IPS-NIHi7 (cell line): ENCODE results near the gene MST1R.
A peak's percentile ranks its signal among the peaks of the same experiment; 100 is the strongest.

Source experiments
- DNase-seq: peaks from one replicate; pipeline ENCODE4 v3.0.0; 2012; ENCODE audit warnings: mixed read lengths; ENCODE audit errors: extremely low spot score

Gene MST1R

GRCh38 chr3:49877716-49878115 is 26.0 kb downstream of the MST1R start:
- no peak for DNase-seq

GRCh38 chr3:49876567-49876966 is 27.1 kb downstream of the MST1R start:
- DNase-seq, result no peak

GRCh38 chr3:49873623-49874022 is 30.1 kb downstream of the MST1R start:
- DNase-seq, result no peak

- DNase-seq, result no peak
Measured at GRCh38 chr3:49872801-49873281, 30.8 kb downstream of the MST1R start.

- no peak for DNase-seq
Measured at GRCh38 chr3:49871531-49872153, 32.0 kb downstream of the MST1R start.

- DNase-seq, result peak; percentile 85
Measured at GRCh38 chr3:49869525-49870126, 34.0 kb downstream of the MST1R start, which contains the start of gene CAMKV. Gene CAMKV, minus strand, starts transcription at chr3:49869906. Its CDS starts 7,518 bp downstream, at chr3:49862388.

GRCh38 chr3:49868862-49869466 is 34.7 kb downstream of the MST1R start:
- DNase-seq, result peak; percentile 74

- DNase-seq, result peak; percentile 83
Measured at GRCh38 chr3:49867871-49868321, 35.8 kb downstream of the MST1R start.

GRCh38 chr3:49867400-49867799 is 36.3 kb downstream of the MST1R start:
- no peak for DNase-seq

- DNase-seq, result no peak
Measured at GRCh38 chr3:49865198-49865784, 38.4 kb downstream of the MST1R start.

- no peak for DNase-seq
Measured at GRCh38 chr3:49864505-49864904, 39.2 kb downstream of the MST1R start.

GRCh38 chr3:49859576-49860305 is 43.9 kb downstream of the MST1R start:
- DNase-seq, result no peak

- DNase-seq, result peak; percentile 100
Measured at GRCh38 chr3:49856181-49857005, 47.3 kb downstream of the MST1R start, which contains the start of gene TRAIP. Gene TRAIP, minus strand, starts transcription at chr3:49856564. Its CDS starts 111 bp downstream, at chr3:49856453.

GRCh38 chr3:49855662-49856061 is 48.0 kb downstream of the MST1R start:
- no peak for DNase-seq

- DNase-seq, result no peak
Measured at GRCh38 chr3:49845694-49846093, 58.0 kb downstream of the MST1R start.

- DNase-seq, result no peak
Measured at GRCh38 chr3:49844464-49845183, 59.0 kb downstream of the MST1R start.

- no peak for DNase-seq
Measured at GRCh38 chr3:49842843-49843517, 60.7 kb downstream of the MST1R start.

GRCh38 chr3:49841806-49842205 is 61.9 kb downstream of the MST1R start:
- DNase-seq, result no peak

GRCh38 chr3:49841126-49841696 is 62.5 kb downstream of the MST1R start:
- peak; percentile 75 for DNase-seq
